T1000 (cell line): Measurements from ENCODE around the gene BCAS1.

Experiments used
- DNase-seq: peaks from one replicate; lab custom pipeline; 2025; ENCODE audit warnings: mixed read lengths; lab: John Stamatoyannopoulos, UW

The BCAS1 gene

GRCh38 chr20:53905019-53905819 is 165.2 kb downstream of the BCAS1 start:
- no peak for DNase-seq

GRCh38 chr20:53904261-53904660 is 166.1 kb downstream of the BCAS1 start:
- no peak for DNase-seq

GRCh38 chr20:53903652-53903987 is 166.8 kb downstream of the BCAS1 start:
- no peak for DNase-seq

- DNase-seq = no peak
Measured at GRCh38 chr20:53902968-53903651, 167.3 kb downstream of the BCAS1 start.

- no peak for DNase-seq
Measured at GRCh38 chr20:53901497-53902096, 168.8 kb downstream of the BCAS1 start.

GRCh38 chr20:53901064-53901463 is 169.3 kb downstream of the BCAS1 start:
- DNase-seq = no peak

- DNase-seq = no peak
Measured at GRCh38 chr20:53900380-53900999, 169.9 kb downstream of the BCAS1 start.

GRCh38 chr20:53899351-53900167 is 170.8 kb downstream of the BCAS1 start:
- peak; percentile 75 for DNase-seq

- no peak for DNase-seq
Measured at GRCh38 chr20:53898556-53898931, 171.8 kb downstream of the BCAS1 start.

GRCh38 chr20:53897884-53898555 is 172.4 kb downstream of the BCAS1 start:
- DNase-seq = no peak

GRCh38 chr20:53896647-53897046 is 173.7 kb downstream of the BCAS1 start:
- no peak for DNase-seq

- no peak for DNase-seq
Measured at GRCh38 chr20:53896041-53896440, 174.4 kb downstream of the BCAS1 start.

GRCh38 chr20:53895385-53895755 is 175.0 kb downstream of the BCAS1 start:
- DNase-seq = no peak

GRCh38 chr20:53894707-53895384 is 175.5 kb downstream of the BCAS1 start:
- no peak for DNase-seq
